Body of pancreas (tissue), 4 donors: ENCODE data around the gene CIAO1. TPM values are rescaled to one million over a fixed set of nuclear protein-coding genes. Genes with fewer than 3 reads are reported as not detected.

Experiments
- ATAC-seq: fragments of 150-250 bp; one replicate; pipeline ENCODE4 v1.9.1; 2016
- DNase-seq, 4 donors: peaks; one replicate each; pipeline ENCODE4 v3.0.0-alpha.2; 2019
- H3K27ac ChIP-seq, 4 donors: fragments of 200-600 bp; sonication (generic); 1 replicate in 3 of 4; 2 replicates in 1 of 4; pipeline versions ENCODE4 v1.5.1 to v1.6.1; 2016 to 2019; ENCODE audit warnings: mild to moderate bottlenecking in 1 of 4, mixed read lengths in 1 of 4, moderate library complexity in 1 of 4
- H3K27me3 ChIP-seq, 2 donors: fragments of 200-600 bp; sonication (generic); one replicate each; pipeline ENCODE4 v1.6.0; 2016; ENCODE audit warnings: mild to moderate bottlenecking in 1 of 2
- H3K36me3 ChIP-seq, 2 donors: fragments of 200-600 bp; sonication (generic); replicated peaks in 1 of 2; 2 replicates each; pipeline ENCODE4 v1.5.1; 2016; ENCODE audit warnings: low read depth in 2 of 2; ENCODE audit not compliant: insufficient read depth in 1 of 2
- H3K4me1 ChIP-seq: fragments of 200-600 bp; sonication (generic); one replicate; pipeline ENCODE4 v1.6.0; 2016
- H3K4me3 ChIP-seq, 2 donors: fragments of 200-600 bp; sonication (generic); 1 replicate in 1 of 2; 2 replicates in 1 of 2; pipeline ENCODE4 v1.5.1; 2016 to 2019
- H3K9me3 ChIP-seq, 3 donors: fragments of 200-600 bp; sonication (generic); 1 replicate in 2 of 3; 2 replicates in 1 of 3; pipeline ENCODE4 v1.5.1; 2016
- CTCF ChIP-seq, 7 experiments: fragments of 450-650 bp in 4 of 7; fragments of 200-600 bp in 3 of 7; sonication (generic) in 3 of 7; IDR thresholded peaks; one replicate each; pipeline ENCODE4 v1.5.1; 2016 to 2019; ENCODE audit warnings: antibody characterized with exemption in 7 of 7
- POLR2A ChIP-seq, 3 donors: fragments of 450-650 bp; IDR thresholded peaks; one replicate each; pipeline ENCODE4 v1.6.1; 2016; ENCODE audit warnings: antibody characterized with exemption in 3 of 3, mild to moderate bottlenecking in 2 of 3
- WGBS, 2 donors: methylation state at CpG; one replicate each; pipeline ENCODE4 v1.1.5; 2017; 5-methylcytosine and 5-hydroxymethylcytosine counted together
- intact Hi-C: fragments of 100-400 bp; cut with DNase I; formaldehyde crosslinking; loops from one replicate; pipeline ENCODE4 v1.15.1; 2023
- total RNA-seq, 2 donors: library from RNA; depleted of rRNA; stranded (reverse); fragments of >200 nt; gene quantifications; one replicate each; pipeline ENCODE4 v1.1.0, GENCODE V29; 2016

CIAO1 gene
- total RNA-seq, 2 donors from 2014 or later = 58.1 to 92.0 TPM

GRCh38 chr2:96305091-96305978 lies 39.3 kb downstream of the CIAO1 start, which contains the start of gene SNRNP200:
SNRNP200 (minus strand) TSS chr2:96305546; CDS start chr2:96305437, 109 bp downstream.
- WGBS, 2 donors = 0 to 1% methylated on average over 25 to 61 of the region's 61 CpGs
- ATAC-seq = peak; percentile 98
- peak; percentile 82 to 88 (median 86) for DNase-seq
- Histone ChIP-seq H3K27ac (peak within 1 kb of the TSS; percentile 61 to 85 (median 74)), H3K4me1 (peaks cover 17% of the 10 kb centered on the region), H3K27me3 (no peaks in the 10 kb centered on the region), H3K36me3 (peaks cover 0 to 17% of the 10 kb centered on the region in 2 donors), H3K4me3 (peak within 1 kb of the TSS; percentile 91 to 94), H3K9me3 (no peaks in the 10 kb centered on the region)
- TF ChIP-seq POLR2A (IDR thresholded peaks at IDR 0.05) (peak; percentile 48 to 86 (median 85)), CTCF (IDR thresholded peaks at IDR 0.05) (no peak)
- intact Hi-C loops = no loop called here

GRCh38 chr2:96305979-96306308 lies 39.9 kb downstream of the CIAO1 start:
- Histone ChIP-seq H3K36me3 (peaks cover 0 to 14% of the 10 kb centered on the region in 2 donors), H3K27me3 (no peaks in the 10 kb centered on the region), H3K4me1 (peaks cover 17% of the 10 kb centered on the region), H3K9me3 (no peaks in the 10 kb centered on the region), H3K27ac (peak overlapping the region; percentile 61 to 85 (median 74)), H3K4me3 (peak overlapping the region; percentile 91 to 94)
- TF ChIP-seq POLR2A (IDR thresholded peaks at IDR 0.05) = no peak
- TF ChIP-seq CTCF (IDR thresholded peaks at IDR 0.05) = no peak
- intact Hi-C loops = no loop called here
- DNase-seq (no peak), ATAC-seq (no peak)
- 11 to 27% methylated on average over 9 of the region's 9 CpGs for WGBS, 2 donors

- Histone ChIP-seq H3K36me3 (peaks cover 0 to 11% of the 10 kb centered on the region in 2 donors), H3K27me3 (no peaks in the 10 kb centered on the region), H3K4me3 (peak overlapping the region in 1 of 2 donors; percentile 94), H3K9me3 (no peaks in the 10 kb centered on the region), H3K4me1 (peaks cover 17% of the 10 kb centered on the region), H3K27ac (peak overlapping the region in 2 of 4 donors; percentile 61 to 85)
- TF ChIP-seq POLR2A (IDR thresholded peaks at IDR 0.05) (no peak), CTCF (IDR thresholded peaks at IDR 0.05) (no peak)
- no peak for ATAC-seq
- WGBS, 2 donors = 75 to 81% methylated on average over 3 of the region's 3 CpGs
- intact Hi-C loops = no loop called here
- no peak for DNase-seq
Observed at GRCh38 chr2:96306370-96306769, 40.3 kb downstream of the CIAO1 start.

GRCh38 chr2:96308248-96308647 lies 42.2 kb downstream of the CIAO1 start:
- intact Hi-C loops = no loop called here
- no peak overlapping the region for H3K4me3 ChIP-seq
- no peak for DNase-seq
- H3K36me3 ChIP-seq = peaks cover 0 to 2% of the 10 kb centered on the region in 2 donors
- no peaks in the 10 kb centered on the region for H3K9me3 ChIP-seq
- TF ChIP-seq POLR2A (IDR thresholded peaks at IDR 0.05) (no peak), CTCF (IDR thresholded peaks at IDR 0.05) (no peak)
- H3K4me1 ChIP-seq = peaks cover 17% of the 10 kb centered on the region
- no peak for ATAC-seq
- no peak overlapping the region for H3K27ac ChIP-seq
- H3K27me3 ChIP-seq = no peaks in the 10 kb centered on the region
- WGBS, 2 donors = 78 to 84% methylated on average over 5 of the region's 5 CpGs
